HAP-1 (cell line): ENCODE measurements around the gene SPAG17.

Experiments used
- DNase-seq, 2 experiments: peaks; one replicate each; pipeline ENCODE4 v3.0.0-alpha.2; 2016 to 2020; ENCODE audit warnings: low spot score in 2 of 2
- H3K27me3 ChIP-seq: fragments of 250-450 bp; sonication (Bioruptor Pico); 2 replicates; pipeline ENCODE4 v1.5.1; 2020; ENCODE audit warnings: low read depth, mild to moderate bottlenecking, moderate library complexity
- H3K36me3 ChIP-seq: fragments of 250-450 bp; sonication (Bioruptor Pico); replicated peaks from 2 replicates; pipeline ENCODE4 v1.5.1; 2020; ENCODE audit warnings: mild to moderate bottlenecking
- H3K4me1 ChIP-seq: fragments of 250-450 bp; sonication (Bioruptor Pico); 2 replicates; pipeline ENCODE4 v1.5.1; 2020; ENCODE audit warnings: mild to moderate bottlenecking
- H3K4me3 ChIP-seq: fragments of 250-450 bp; sonication (Bioruptor Pico); 2 replicates; pipeline ENCODE4 v1.5.1; 2020; ENCODE audit warnings: mild to moderate bottlenecking, moderate library complexity
- H3K9me3 ChIP-seq: fragments of 250-450 bp; sonication (Bioruptor Pico); 2 replicates; pipeline ENCODE4 v1.5.1; 2020; ENCODE audit warnings: mild to moderate bottlenecking, moderate library complexity
- in situ Hi-C: fragments of 300-500 bp; cut with MboI; formaldehyde crosslinking; loops from 3 replicates; pipeline ENCODE4 v1.14.3; 2020; ENCODE audit warnings: low sequenced_read_pairs, inconsistent platforms, mixed read lengths

SPAG17 gene

DNA sequence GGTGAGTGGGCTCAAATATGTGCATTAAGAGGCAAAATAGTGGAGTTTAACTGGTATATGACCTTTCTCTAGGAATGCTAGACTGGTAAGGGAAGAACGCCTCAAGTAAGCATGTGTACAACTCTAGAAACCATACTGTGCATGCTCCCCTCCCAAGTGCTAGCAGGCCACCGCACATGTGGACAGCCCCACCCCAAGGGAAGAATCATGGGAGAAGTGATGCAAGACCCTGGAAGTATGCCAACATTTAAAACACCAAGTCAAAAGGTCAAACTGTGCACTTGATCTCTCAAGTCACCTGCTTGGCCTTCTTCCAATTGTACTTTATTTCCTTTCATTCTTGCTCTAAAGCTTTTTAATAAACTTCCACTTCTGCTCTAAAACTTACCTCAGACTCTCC, 135.0 kb downstream of the SPAG17 start:
- H3K4me1 ChIP-seq: no peaks in the 10 kb centered on the region
- no peaks in the 10 kb centered on the region for H3K36me3 ChIP-seq
- no peak overlapping the region for H3K4me3 ChIP-seq
- no peaks in the 10 kb centered on the region for H3K27me3 ChIP-seq
- no peak for DNase-seq
- in situ Hi-C loops: no loop called here
- no peaks in the 10 kb centered on the region for H3K9me3 ChIP-seq

DNA sequence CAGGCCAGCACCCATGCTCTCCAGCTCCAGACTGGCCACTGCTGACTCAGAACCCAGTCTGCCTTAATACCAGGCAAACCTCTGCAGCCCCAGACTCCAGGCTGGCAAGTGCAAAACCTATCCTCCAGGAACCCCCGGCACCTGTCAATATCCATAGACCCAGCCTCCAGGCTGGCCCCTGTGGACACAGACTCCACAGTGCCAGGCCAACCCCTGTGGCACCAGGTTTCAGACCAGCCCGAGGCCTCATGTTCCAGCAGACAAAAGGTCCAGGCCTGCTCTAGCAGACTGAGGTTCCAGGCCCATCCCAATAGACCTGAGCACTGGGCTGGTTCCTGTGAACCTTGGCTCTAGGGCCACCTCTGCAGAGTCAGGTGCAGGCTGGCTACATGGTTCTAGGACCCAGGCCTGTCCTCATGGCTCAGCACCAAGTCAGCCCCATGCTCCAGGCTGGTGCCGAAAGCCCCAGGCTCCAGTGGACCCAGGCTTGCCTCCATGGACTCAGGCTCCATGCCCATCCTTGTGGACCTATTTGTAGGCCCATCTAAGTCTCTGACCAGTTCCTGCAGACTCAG, 137.3 kb downstream of the SPAG17 start:
- no peaks in the 10 kb centered on the region for H3K9me3 ChIP-seq
- in situ Hi-C loops: no loop called here
- H3K36me3 ChIP-seq: no peaks in the 10 kb centered on the region
- no peak for DNase-seq
- H3K4me3 ChIP-seq: no peak overlapping the region
- H3K4me1 ChIP-seq: no peaks in the 10 kb centered on the region
- no peaks in the 10 kb centered on the region for H3K27me3 ChIP-seq

- no peak for DNase-seq
- in situ Hi-C loops: no loop called here
- Histone ChIP-seq H3K36me3 (no peaks in the 10 kb centered on the region), H3K9me3 (no peaks in the 10 kb centered on the region), H3K4me1 (no peaks in the 10 kb centered on the region), H3K4me3 (no peak overlapping the region), H3K27me3 (no peaks in the 10 kb centered on the region)
Observed at GRCh38 chr1:118047006-118047649, 137.9 kb downstream of the SPAG17 start.

DNA sequence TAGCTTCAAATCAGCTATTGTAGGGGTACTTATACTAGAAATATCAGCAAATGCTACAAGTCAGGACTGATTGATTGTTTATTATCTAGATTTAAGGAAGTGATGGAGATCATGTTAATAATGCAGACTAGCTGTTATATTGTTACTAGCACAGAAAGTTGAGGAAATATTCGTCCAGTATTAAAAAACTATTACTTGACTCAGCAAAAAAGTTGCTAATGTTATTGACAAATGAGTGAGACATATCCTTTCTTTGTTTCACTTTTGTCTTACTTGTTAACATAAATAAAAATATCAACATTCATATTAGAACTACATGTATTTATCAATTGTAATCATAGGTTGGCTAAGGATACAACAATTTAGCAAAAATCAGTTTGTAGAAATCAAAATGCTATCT, 141.4 kb downstream of the SPAG17 start:
- no peak overlapping the region for H3K4me3 ChIP-seq
- H3K27me3 ChIP-seq: peaks cover 4% of the 10 kb centered on the region; the same call in 1 of the 2 replicates
- no peaks in the 10 kb centered on the region for H3K9me3 ChIP-seq
- in situ Hi-C loops: no loop called here
- no peaks in the 10 kb centered on the region for H3K36me3 ChIP-seq
- DNase-seq: no peak
- H3K4me1 ChIP-seq: no peaks in the 10 kb centered on the region

GRCh38 chr1:118042501-118042900, 142.5 kb downstream of the SPAG17 start:
- Histone ChIP-seq H3K4me1 (no peaks in the 10 kb centered on the region), H3K9me3 (no peaks in the 10 kb centered on the region), H3K27me3 (peaks cover 4% of the 10 kb centered on the region; the same call in 1 of the 2 replicates), H3K4me3 (no peak overlapping the region), H3K36me3 (no peaks in the 10 kb centered on the region)
- no peak for DNase-seq
- in situ Hi-C loops: no loop called here

- Histone ChIP-seq H3K36me3 (no peaks in the 10 kb centered on the region), H3K27me3 (peaks cover 7% of the 10 kb centered on the region; the same call in 1 of the 2 replicates), H3K4me1 (no peaks in the 10 kb centered on the region), H3K9me3 (no peaks in the 10 kb centered on the region), H3K4me3 (no peak overlapping the region)
- in situ Hi-C loops: no loop called here
- no peak for DNase-seq
Observed at GRCh38 chr1:118039170-118039569, 145.9 kb downstream of the SPAG17 start.

GRCh38 chr1:118032883-118033282, 152.1 kb downstream of the SPAG17 start:
- H3K4me3 ChIP-seq: no peak overlapping the region
- in situ Hi-C loops: no loop called here
- no peak for DNase-seq
- no peaks in the 10 kb centered on the region for H3K36me3 ChIP-seq
- H3K9me3 ChIP-seq: no peaks in the 10 kb centered on the region
- H3K27me3 ChIP-seq: 0 out of 2 replicates have a peak, but pooled peaks cover 4% of the 10 kb centered on the region
- H3K4me1 ChIP-seq: no peaks in the 10 kb centered on the region

DNA sequence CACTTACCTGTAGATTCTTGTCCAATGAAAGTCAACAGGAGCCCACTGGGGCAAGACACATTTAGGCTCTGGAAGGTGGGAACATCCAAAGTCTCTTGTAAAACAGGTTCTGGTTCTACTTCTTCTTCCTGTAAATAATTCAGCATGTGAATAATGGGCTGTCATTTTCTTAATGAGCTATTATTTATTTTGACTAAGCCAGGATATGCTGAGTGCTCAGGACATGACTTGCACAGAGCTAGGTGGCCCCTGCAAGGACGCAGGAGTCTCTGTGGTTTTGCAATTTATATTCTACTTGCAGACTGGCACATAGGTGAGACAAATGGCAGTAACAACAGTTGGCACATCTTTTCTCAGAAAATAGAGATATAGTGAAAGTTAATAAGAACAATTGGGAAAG, 156.8 kb downstream of the SPAG17 start:
- Histone ChIP-seq H3K27me3 (no peaks in the 10 kb centered on the region; the same call in 1 of the 2 replicates), H3K9me3 (no peaks in the 10 kb centered on the region), H3K36me3 (no peaks in the 10 kb centered on the region), H3K4me3 (no peak overlapping the region), H3K4me1 (no peaks in the 10 kb centered on the region)
- in situ Hi-C loops: no loop called here
- no peak for DNase-seq

DNA sequence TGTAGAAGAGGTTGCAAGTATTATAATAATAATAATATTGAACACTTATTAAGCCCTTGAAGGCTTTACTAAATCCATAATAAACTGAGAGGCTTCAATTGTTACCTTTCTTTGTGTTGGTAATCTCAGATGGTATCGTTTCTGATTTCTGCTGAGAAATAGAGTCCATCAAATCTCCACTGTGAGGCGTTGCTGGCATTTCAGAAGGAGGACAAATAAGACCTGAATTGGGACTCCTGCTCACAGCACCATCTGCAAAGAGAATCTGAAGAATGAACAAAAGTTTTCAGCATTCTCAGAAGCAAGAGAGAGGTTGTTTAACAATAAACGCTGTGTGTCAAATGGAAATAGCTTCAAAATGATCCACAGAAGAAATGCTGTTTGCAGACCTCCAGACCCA, 161.8 kb downstream of the SPAG17 start:
- H3K36me3 ChIP-seq: no peaks in the 10 kb centered on the region
- H3K4me1 ChIP-seq: no peaks in the 10 kb centered on the region
- no peaks in the 10 kb centered on the region for H3K9me3 ChIP-seq
- no peak for DNase-seq
- H3K4me3 ChIP-seq: no peak overlapping the region
- H3K27me3 ChIP-seq: no peaks in the 10 kb centered on the region; the same call in 1 of the 2 replicates
- in situ Hi-C loops: no loop called here

DNA sequence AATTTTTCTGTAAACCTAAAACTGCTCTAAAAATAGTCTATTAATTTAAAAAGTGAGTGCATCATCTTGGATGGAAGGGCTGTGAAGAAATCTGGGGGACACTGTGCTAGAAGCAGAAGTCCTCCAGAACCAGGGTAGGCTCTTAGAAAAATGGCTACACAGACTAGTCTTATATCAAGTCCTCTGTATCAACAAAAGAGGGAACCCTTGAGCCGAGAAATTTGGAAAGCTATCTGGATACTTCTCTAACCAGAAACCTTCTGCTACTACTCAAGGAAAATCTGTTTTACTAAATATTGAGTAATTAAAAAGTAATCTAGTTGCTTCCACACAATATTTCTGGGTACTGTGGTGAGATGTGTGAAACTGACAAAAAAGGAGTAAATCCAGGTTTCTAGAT, 163.4 kb downstream of the SPAG17 start:
- in situ Hi-C loops: no loop called here
- Histone ChIP-seq H3K4me1 (no peaks in the 10 kb centered on the region), H3K27me3 (no peaks in the 10 kb centered on the region; the same call in 1 of the 2 replicates), H3K4me3 (no peak overlapping the region), H3K36me3 (no peaks in the 10 kb centered on the region), H3K9me3 (no peaks in the 10 kb centered on the region)
- DNase-seq: no peak

DNA sequence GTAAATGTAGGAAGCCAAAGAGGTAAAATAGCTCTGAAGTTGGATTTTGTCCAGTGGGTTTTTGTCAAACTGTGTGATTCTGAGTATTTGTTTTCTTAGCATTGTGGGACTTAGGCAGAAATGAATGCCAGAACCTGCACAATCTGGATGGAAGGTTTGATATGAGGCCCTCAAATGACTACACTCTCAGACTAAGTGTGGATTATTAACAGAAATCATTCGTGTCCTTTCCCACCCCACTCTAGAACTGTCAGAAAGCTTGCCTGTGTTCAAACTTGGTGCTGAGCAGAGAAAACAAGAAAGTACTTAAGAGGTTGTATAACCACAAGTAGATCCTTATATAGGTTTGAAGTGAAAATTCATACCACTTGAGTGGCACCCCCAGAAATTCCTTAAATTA, 167.0 kb downstream of the SPAG17 start:
- Histone ChIP-seq H3K27me3 (peaks cover 5% of the 10 kb centered on the region; the same call in 1 of the 2 replicates), H3K36me3 (no peaks in the 10 kb centered on the region), H3K4me1 (no peaks in the 10 kb centered on the region), H3K9me3 (no peaks in the 10 kb centered on the region), H3K4me3 (no peak overlapping the region)
- in situ Hi-C loops: no loop called here
- DNase-seq: no peak

GRCh38 chr1:118013938-118014337, 171.1 kb downstream of the SPAG17 start:
- DNase-seq: no peak
- H3K4me3 ChIP-seq: no peak overlapping the region
- in situ Hi-C loops: no loop called here
- no peaks in the 10 kb centered on the region for H3K36me3 ChIP-seq
- H3K9me3 ChIP-seq: no peaks in the 10 kb centered on the region
- H3K27me3 ChIP-seq: peaks cover 5% of the 10 kb centered on the region; the same call in 1 of the 2 replicates
- H3K4me1 ChIP-seq: no peaks in the 10 kb centered on the region

DNA sequence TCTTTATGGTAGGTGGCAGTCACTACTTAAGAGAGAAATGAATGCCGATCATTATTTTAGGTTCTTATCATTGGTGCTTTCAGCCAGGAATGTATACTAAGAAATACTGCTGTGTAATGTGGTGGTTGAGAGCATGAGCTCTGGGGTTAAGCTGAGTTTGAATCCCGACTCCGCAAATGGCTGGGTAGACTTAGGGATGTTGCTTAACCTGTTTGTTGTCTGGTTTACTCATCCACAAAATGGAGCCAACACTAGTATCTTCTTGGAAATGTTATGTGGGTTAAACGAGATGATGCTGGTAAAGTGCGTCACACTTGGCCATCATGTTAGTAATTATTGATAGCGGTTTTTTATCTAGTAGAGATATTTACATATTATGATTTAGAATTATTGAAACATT, 171.7 kb downstream of the SPAG17 start:
- no peaks in the 10 kb centered on the region for H3K36me3 ChIP-seq
- no peaks in the 10 kb centered on the region for H3K9me3 ChIP-seq
- H3K27me3 ChIP-seq: peaks cover 5% of the 10 kb centered on the region; the same call in 1 of the 2 replicates
- H3K4me3 ChIP-seq: no peak overlapping the region
- no peak for DNase-seq
- in situ Hi-C loops: no loop called here
- H3K4me1 ChIP-seq: no peaks in the 10 kb centered on the region

DNA sequence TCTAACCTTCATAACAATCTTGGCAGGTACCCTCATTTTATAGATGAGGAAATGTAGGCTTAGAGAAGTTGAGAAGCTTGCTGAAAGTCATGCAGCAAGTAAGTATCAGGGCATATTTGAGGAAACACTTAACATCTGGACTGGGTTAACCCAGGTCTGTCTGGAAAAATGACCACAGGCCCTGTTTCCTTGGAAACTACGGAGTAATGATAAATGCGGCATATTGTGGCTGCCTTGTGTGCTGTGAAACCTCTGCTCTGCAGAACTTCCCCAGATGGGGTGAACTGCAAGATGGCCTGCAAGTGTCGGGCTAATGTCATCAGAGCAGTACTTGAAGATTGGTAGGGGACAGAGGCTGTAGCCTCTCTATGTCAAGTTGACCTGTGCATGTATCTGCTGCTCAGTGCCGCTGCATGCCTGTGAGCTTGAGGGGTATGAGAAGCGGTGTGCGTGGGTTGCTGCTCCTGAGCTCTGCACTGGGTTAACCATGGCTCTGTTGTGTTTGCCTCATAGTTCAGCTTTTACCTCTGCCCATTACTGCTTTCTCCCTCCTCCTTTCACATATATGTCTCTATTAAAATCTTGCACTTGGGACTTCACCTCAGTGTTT, 172.4 kb downstream of the SPAG17 start:
- DNase-seq: no peak
- in situ Hi-C loops: no loop called here
- H3K4me3 ChIP-seq: no peak overlapping the region
- H3K9me3 ChIP-seq: no peaks in the 10 kb centered on the region
- H3K36me3 ChIP-seq: no peaks in the 10 kb centered on the region
- H3K4me1 ChIP-seq: no peaks in the 10 kb centered on the region
- peaks cover 5% of the 10 kb centered on the region; the same call in 1 of the 2 replicates for H3K27me3 ChIP-seq
